Astrocyte of the spinal cord (primary cell): ENCODE measurements around the gene SLC25A28.

Source experiments
- DNase-seq: peaks from one replicate; pipeline ENCODE4 v3.0.0; 2011; ENCODE audit warnings: low read depth, low spot score
- H3K4me3 ChIP-seq: 2 replicates; pipeline ENCODE4 v1.5.1; 2011; ENCODE audit warnings: low read depth, mild to moderate bottlenecking, low read length, moderate library complexity
- in situ Hi-C: cut with HindIII; loops from 2 replicates; pipeline ENCODE4 v1.10.0; 2017; ENCODE audit warnings: low sequenced_read_pairs
- TF ChIP-seq, protein P1 (sequence below): IDR thresholded peaks from 2 replicates; pipeline ENCODE4 v1.5.1; 2012; ENCODE audit warnings: low read depth, mild to moderate bottlenecking, low read length, inconsistent platforms

The SLC25A28 gene

DNA sequence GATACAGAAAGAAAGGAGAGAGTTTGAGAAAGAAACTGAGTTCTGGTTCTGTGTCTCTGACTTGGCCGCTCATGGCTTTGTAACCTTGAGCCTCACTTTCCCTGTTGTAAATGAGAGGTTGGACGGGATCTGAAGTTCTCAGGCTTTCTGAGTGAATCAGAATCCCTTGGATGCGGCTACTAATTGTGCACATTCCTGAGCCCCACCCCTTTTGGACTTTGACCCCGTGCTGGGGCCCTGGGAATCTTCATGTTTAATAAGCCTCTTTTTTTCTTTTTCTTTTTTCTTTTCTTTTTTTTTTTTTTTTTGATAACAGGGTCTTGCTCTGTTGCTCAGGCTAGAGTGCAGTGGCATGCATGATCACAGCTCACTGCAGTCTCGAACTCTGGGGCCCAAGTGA, 26.9 kb downstream of the SLC25A28 start:
- DNase-seq = no peak
- TF ChIP-seq, protein P1, sequence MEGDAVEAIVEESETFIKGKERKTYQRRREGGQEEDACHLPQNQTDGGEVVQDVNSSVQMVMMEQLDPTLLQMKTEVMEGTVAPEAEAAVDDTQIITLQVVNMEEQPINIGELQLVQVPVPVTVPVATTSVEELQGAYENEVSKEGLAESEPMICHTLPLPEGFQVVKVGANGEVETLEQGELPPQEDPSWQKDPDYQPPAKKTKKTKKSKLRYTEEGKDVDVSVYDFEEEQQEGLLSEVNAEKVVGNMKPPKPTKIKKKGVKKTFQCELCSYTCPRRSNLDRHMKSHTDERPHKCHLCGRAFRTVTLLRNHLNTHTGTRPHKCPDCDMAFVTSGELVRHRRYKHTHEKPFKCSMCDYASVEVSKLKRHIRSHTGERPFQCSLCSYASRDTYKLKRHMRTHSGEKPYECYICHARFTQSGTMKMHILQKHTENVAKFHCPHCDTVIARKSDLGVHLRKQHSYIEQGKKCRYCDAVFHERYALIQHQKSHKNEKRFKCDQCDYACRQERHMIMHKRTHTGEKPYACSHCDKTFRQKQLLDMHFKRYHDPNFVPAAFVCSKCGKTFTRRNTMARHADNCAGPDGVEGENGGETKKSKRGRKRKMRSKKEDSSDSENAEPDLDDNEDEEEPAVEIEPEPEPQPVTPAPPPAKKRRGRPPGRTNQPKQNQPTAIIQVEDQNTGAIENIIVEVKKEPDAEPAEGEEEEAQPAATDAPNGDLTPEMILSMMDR = no peak
- H3K4me3 ChIP-seq = no peak overlapping the region
- in situ Hi-C loops = no loop called here

DNA sequence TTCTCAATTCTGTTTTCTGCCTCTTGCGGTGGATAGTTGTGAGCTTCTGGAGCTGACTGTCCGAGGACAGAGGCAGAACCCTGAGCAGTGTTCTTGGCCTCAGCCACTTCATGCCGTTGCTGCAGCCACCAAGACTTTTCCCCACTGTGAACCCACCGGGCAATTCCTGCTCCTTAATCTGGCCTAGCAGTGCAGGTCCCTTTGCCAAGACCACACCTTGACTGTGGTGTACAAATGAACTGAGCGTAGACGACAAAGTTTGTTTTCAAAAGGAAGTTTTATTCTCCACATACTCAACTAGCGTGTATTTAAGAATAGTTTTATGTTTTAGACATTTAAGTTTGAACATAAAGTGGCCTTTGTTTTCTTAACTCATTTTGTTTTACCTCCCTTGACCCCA, 29.4 kb downstream of the SLC25A28 start:
- in situ Hi-C loops = no loop called here
- DNase-seq = no peak
- H3K4me3 ChIP-seq = no peak overlapping the region
- TF ChIP-seq, protein P1 = no peak

DNA sequence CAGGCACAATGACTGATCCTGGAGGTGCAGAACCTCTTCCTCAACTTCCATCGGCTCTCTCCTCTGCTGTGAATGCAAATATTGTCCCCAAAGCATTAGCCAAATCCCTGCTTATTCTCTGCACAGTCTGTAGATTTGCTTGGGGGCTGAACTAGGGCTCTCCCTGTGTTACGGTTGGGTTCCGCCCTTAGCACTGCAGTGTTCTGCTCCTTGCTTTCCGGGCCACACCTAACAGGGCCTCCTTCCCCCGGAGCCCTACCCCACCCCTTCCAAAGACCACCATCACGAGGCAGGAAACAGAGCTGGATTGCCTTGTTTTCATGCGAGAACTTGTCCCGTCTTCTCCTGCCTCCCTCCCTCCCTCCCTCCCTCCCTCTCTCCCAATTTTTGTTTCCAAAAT, 36.6 kb downstream of the SLC25A28 start:
- in situ Hi-C loops = no loop called here
- H3K4me3 ChIP-seq = no peak overlapping the region
- no peak for DNase-seq
- TF ChIP-seq, protein P1 = no peak

DNA sequence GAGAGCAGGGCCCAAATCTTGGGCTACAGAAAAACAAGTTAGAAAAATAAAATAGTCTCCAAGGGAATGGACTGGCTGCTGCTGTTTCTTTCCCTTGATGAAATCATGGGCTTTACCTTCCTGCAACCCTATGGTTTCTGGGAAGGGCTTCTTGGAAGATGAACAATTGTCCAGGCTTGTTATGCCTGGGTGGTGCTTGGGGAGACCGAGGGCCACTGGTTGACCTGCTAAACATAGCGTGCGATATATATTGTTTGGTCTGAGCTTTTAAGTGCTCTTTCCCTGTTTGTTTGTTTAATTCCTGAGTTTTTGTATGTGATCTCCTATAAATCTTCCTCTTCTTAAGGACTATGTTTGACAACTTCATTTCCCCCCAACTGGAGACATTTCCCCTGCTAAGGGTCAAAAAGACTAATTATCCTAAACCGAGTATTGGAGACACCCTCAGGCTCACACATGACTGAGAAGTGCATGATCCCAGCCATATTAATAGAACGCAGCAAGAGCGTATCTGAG, 37.9 kb downstream of the SLC25A28 start:
- TF ChIP-seq, protein P1 = no peak
- no peak overlapping the region for H3K4me3 ChIP-seq
- in situ Hi-C loops = no loop called here
- no peak for DNase-seq

DNA sequence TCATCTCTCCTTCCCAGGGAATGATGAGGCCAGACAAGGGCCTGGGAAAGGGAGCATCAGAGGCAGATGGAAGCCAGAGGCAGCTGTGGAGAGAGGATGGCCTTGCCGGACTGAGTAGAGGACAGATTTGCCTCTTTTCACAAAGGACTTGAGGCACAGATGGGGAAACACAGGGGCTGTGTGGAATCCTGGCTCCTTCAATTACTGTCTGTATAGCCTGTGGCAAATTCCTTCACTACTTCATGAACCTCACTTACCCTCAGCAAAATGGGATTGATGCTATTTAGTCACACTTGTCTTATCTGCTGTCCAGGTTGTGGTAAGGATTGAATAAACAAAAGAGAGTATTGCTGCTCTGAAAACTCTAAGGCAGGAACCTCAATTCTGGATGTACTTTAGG, 40.3 kb downstream of the SLC25A28 start:
- in situ Hi-C loops = no loop called here
- DNase-seq = no peak
- TF ChIP-seq, protein P1 = no peak
- H3K4me3 ChIP-seq = no peak overlapping the region

DNA sequence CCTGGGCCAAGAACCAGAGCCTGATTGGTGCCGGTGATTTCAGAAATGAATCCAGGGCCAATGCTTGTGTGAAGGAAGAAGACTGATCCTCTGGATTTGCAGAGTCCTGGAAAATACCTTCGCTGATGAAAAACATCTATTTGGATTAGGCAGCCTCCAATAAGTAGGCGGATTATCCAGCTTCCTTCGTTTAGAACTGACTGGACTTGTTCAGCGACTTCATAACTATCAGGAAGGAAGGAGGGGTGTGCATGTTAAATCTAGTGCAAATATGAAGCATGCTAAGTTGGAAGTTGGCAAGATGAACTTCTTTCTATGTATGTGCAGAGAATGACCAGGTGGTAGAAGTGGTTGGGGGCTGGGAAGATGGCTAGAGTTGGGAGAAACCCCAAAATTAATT, 46.4 kb downstream of the SLC25A28 start:
- in situ Hi-C loops = no loop called here
- no peak overlapping the region for H3K4me3 ChIP-seq
- no peak for DNase-seq
- TF ChIP-seq, protein P1 = no peak

DNA sequence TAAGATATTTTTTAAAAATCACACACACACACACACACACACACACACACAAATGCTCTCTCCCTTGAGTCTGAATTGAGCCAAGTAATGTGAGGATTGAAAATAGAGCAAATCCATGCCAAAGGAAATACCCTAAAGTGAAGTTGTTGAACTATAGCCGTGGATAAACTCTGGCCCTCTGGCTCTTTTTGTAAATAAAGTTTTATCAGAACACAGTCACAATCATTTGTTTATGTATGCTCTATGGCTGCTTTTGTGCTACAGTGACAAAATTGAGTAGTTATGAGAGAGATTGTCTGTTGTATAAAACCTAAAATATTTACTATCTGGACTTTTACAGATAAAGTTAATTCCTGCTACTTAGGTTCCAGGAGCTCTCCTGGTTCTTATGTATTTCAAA, 48.4 kb downstream of the SLC25A28 start:
- TF ChIP-seq, protein P1 = no peak
- in situ Hi-C loops = no loop called here
- H3K4me3 ChIP-seq = no peak overlapping the region
- DNase-seq = no peak
